Liver (tissue), 9 donors: ENCODE results near the gene AEBP1. TPM values are rescaled to one million over a fixed set of nuclear protein-coding genes. Genes with fewer than 3 reads are reported as not detected.

Experiments used
- DNase-seq: peaks from one replicate; pipeline ENCODE4 v3.0.0-alpha.2; 2017; ENCODE audit warnings: low spot score
- H3K27ac ChIP-seq, 2 donors: one replicate each; pipeline ENCODE4 v1.7.0; 2013; ENCODE audit warnings: inconsistent platforms in 2 of 2, low read length in 2 of 2, control low read depth in 1 of 2, low read depth in 1 of 2, mild to moderate bottlenecking in 1 of 2
- H3K27me3 ChIP-seq, 4 donors: one replicate each; pipeline versions ENCODE4 v1.6.1 to v1.7.0; 2013; ENCODE audit warnings: low read length in 3 of 4, inconsistent platforms in 1 of 4, mild to moderate bottlenecking in 1 of 4, moderate library complexity in 1 of 4; ENCODE audit not compliant: control insufficient read depth in 4 of 4, insufficient read depth in 4 of 4
- H3K36me3 ChIP-seq, 4 donors: one replicate each; pipeline versions ENCODE4 v1.6.1 to v1.7.0; 2013; ENCODE audit warnings: low read length in 3 of 4, mild to moderate bottlenecking in 3 of 4, low read depth in 1 of 4, moderate library complexity in 1 of 4; ENCODE audit not compliant: control insufficient read depth in 4 of 4, insufficient read depth in 3 of 4
- H3K4me1 ChIP-seq, 4 donors: one replicate each; pipeline versions ENCODE4 v1.6.1 to v1.7.0; 2013; ENCODE audit warnings: low read length in 3 of 4, mild to moderate bottlenecking in 3 of 4, moderate library complexity in 1 of 4; ENCODE audit not compliant: control insufficient read depth in 4 of 4, insufficient read depth in 4 of 4
- H3K4me3 ChIP-seq, 3 donors: one replicate each; pipeline versions ENCODE4 v1.6.1 to v1.7.0; 2013; ENCODE audit warnings: low read length in 3 of 3, control low read depth in 1 of 3, low read depth in 1 of 3, mild to moderate bottlenecking in 1 of 3
- H3K9ac ChIP-seq, 2 donors: one replicate each; pipeline ENCODE4 v1.7.0; 2013; ENCODE audit warnings: low read length in 2 of 2, mild to moderate bottlenecking in 2 of 2, moderate library complexity in 2 of 2, control low read depth in 1 of 2, low read depth in 1 of 2
- H3K9me3 ChIP-seq, 4 donors: one replicate each; pipeline versions ENCODE4 v1.6.1 to v1.7.0; 2013; ENCODE audit warnings: low read length in 3 of 4; ENCODE audit not compliant: control insufficient read depth in 4 of 4
- EGR1 ChIP-seq, 2 donors: IDR thresholded peaks; 2 replicates each; pipeline ENCODE4 v1.6.1; 2016 to 2018; ENCODE audit warnings: antibody characterized with exemption in 2 of 2, low read depth in 2 of 2
- FOXA2 ChIP-seq: IDR thresholded peaks from 2 replicates; pipeline ENCODE4 v1.6.1; 2016; ENCODE audit warnings: antibody characterized with exemption
- GABPA ChIP-seq, 2 donors: IDR thresholded peaks in 1 of 2; conservative IDR thresholded peaks in 1 of 2; 2 replicates each; pipeline ENCODE4 v1.6.1; 2016; ENCODE audit warnings: antibody characterized with exemption in 2 of 2, mild to moderate bottlenecking in 1 of 2, moderate library complexity in 1 of 2
- HNF4A ChIP-seq, 2 donors: conservative IDR thresholded peaks; 2 replicates each; pipeline ENCODE4 v1.6.1; 2016; ENCODE audit warnings: antibody characterized with exemption in 2 of 2, mild to moderate bottlenecking in 2 of 2
- HNF4G ChIP-seq: IDR thresholded peaks from 2 replicates; pipeline ENCODE4 v1.6.1; 2016; ENCODE audit warnings: antibody characterized with exemption
- JUND ChIP-seq, 2 donors: IDR thresholded peaks; 2 replicates each; pipeline ENCODE4 v1.6.1; 2016; ENCODE audit warnings: antibody characterized with exemption in 2 of 2
- NR2F2 ChIP-seq: IDR thresholded peaks from 2 replicates; pipeline ENCODE4 v1.6.1; 2016; ENCODE audit warnings: antibody characterized with exemption
- RXRA ChIP-seq, 2 donors: IDR thresholded peaks; 2 replicates each; pipeline ENCODE4 v1.6.1; 2017 to 2018; ENCODE audit warnings: antibody characterized with exemption in 2 of 2, mild to moderate bottlenecking in 1 of 2
- SP1 ChIP-seq: IDR thresholded peaks from 2 replicates; pipeline ENCODE4 v1.6.1; 2018; ENCODE audit warnings: antibody characterized with exemption, mild to moderate bottlenecking
- YY1 ChIP-seq: IDR thresholded peaks from 2 replicates; pipeline ENCODE4 v1.6.1; 2016; ENCODE audit warnings: antibody characterized with exemption, mild to moderate bottlenecking
- WGBS: extraction: QIAGEN DNeasy Blood & Tissue Kit; methylation state at CpG from one replicate; pipeline ENCODE4 v1.1.7; 2013; 5-methylcytosine and 5-hydroxymethylcytosine counted together
- polyA plus RNA-seq, 2 donors: library from polyadenylated mRNA; stranded (reverse) in 1 of 2; unstranded in 1 of 2; fragments of 200-250 nt in 1 of 2; fragments of >200 nt in 1 of 2; fragmentation: Nextera tagmentation in 1 of 2; extraction: Ambion mirVana in 1 of 2; gene quantifications; one replicate each; pipeline versions ENCODE4 v1.2.1 to v1.2.3, GENCODE V29; 2013 to 2015
- total RNA-seq, 2 donors: library from RNA; depleted of rRNA; stranded (reverse); fragments of >200 nt; gene quantifications; one replicate each; pipeline ENCODE4 v1.2.3, GENCODE V29; 2014
- TF ChIP-seq, protein P1 (sequence below): fragments of 150-350 bp; IDR thresholded peaks from 2 replicates; pipeline ENCODE4 v1.5.1; 2017; ENCODE audit warnings: improper control_type of control experiment, low read depth, low read length; ENCODE audit not compliant: missing input control
- TF ChIP-seq, protein P2 (sequence below): IDR thresholded peaks from 2 replicates; pipeline ENCODE4 v1.6.1; 2016; ENCODE audit warnings: antibody characterized with exemption
- TF ChIP-seq, protein P3 (sequence below): IDR thresholded peaks from 2 replicates; pipeline ENCODE4 v1.6.1; 2016; ENCODE audit warnings: antibody characterized with exemption, mild to moderate bottlenecking
- donor health status: healthy.
- donor health status: healthy.
- donor health status: healthy.
- donor health status: healthy.
- donor health status: healthy.

The AEBP1 gene
- total and polyA plus RNA-seq, 4 donors: 3.4 to 13.3 (median 7.7) TPM

DNA sequence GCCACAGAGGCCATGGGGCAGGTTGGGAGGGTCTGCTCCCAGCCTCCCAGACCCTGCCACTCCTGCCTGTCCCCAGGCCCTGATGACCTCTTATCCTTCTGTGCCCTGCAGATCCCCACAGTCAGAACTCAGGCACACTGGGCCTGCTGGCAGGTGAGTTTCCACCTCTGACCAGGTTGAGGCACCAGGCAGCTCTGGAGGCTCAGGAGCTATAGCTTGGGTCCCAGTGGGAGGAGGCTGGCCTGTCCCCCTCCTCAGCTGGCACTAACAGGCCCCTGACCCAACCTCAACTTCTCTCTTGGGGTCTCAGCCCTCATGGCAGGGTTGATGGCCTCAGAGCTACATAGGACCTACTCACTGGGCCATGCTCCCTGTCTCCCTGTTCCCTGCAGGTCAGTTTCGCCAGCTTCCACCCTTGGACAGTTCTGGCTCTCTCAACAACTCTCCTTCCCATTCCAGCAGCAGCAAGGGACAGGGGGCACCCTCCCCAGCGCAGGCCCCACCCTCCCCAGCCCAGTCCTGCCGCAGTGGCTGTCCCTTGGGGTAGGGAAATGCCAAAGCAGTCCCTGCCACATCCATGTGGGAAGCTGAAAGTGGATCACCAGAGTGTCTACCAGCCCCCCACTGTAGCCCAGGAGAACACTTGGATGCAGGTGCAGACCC lies 2.7 kb upstream of the AEBP1 start:
- Histone ChIP-seq H3K36me3 (no peaks in the 10 kb centered on the region), H3K27me3 (no peaks in the 10 kb centered on the region), H3K27ac (peak overlapping the region; percentile 29 to 41), H3K4me3 (no peak overlapping the region), H3K4me1 (peaks cover 0 to 7% (median 0%) of the 10 kb centered on the region in 4 donors), H3K9me3 (no peaks in the 10 kb centered on the region), H3K9ac (no peak overlapping the region)
- TF ChIP-seq, protein P1, sequence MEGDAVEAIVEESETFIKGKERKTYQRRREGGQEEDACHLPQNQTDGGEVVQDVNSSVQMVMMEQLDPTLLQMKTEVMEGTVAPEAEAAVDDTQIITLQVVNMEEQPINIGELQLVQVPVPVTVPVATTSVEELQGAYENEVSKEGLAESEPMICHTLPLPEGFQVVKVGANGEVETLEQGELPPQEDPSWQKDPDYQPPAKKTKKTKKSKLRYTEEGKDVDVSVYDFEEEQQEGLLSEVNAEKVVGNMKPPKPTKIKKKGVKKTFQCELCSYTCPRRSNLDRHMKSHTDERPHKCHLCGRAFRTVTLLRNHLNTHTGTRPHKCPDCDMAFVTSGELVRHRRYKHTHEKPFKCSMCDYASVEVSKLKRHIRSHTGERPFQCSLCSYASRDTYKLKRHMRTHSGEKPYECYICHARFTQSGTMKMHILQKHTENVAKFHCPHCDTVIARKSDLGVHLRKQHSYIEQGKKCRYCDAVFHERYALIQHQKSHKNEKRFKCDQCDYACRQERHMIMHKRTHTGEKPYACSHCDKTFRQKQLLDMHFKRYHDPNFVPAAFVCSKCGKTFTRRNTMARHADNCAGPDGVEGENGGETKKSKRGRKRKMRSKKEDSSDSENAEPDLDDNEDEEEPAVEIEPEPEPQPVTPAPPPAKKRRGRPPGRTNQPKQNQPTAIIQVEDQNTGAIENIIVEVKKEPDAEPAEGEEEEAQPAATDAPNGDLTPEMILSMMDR: no peak
- TF ChIP-seq, protein P2, sequence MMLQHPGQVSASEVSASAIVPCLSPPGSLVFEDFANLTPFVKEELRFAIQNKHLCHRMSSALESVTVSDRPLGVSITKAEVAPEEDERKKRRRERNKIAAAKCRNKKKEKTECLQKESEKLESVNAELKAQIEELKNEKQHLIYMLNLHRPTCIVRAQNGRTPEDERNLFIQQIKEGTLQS: no peak
- TF ChIP-seq EGR1 (IDR thresholded peaks at IDR 0.05; ENCODE audit: low read depth in 2 of 2) (no peak), HNF4A (conservative IDR thresholded peaks at IDR 0.05) (no peak), RXRA (IDR thresholded peaks at IDR 0.05) (no peak), HNF4G (no peak), NR2F2 (no peak), YY1 (no peak)
- TF ChIP-seq, protein P3, sequence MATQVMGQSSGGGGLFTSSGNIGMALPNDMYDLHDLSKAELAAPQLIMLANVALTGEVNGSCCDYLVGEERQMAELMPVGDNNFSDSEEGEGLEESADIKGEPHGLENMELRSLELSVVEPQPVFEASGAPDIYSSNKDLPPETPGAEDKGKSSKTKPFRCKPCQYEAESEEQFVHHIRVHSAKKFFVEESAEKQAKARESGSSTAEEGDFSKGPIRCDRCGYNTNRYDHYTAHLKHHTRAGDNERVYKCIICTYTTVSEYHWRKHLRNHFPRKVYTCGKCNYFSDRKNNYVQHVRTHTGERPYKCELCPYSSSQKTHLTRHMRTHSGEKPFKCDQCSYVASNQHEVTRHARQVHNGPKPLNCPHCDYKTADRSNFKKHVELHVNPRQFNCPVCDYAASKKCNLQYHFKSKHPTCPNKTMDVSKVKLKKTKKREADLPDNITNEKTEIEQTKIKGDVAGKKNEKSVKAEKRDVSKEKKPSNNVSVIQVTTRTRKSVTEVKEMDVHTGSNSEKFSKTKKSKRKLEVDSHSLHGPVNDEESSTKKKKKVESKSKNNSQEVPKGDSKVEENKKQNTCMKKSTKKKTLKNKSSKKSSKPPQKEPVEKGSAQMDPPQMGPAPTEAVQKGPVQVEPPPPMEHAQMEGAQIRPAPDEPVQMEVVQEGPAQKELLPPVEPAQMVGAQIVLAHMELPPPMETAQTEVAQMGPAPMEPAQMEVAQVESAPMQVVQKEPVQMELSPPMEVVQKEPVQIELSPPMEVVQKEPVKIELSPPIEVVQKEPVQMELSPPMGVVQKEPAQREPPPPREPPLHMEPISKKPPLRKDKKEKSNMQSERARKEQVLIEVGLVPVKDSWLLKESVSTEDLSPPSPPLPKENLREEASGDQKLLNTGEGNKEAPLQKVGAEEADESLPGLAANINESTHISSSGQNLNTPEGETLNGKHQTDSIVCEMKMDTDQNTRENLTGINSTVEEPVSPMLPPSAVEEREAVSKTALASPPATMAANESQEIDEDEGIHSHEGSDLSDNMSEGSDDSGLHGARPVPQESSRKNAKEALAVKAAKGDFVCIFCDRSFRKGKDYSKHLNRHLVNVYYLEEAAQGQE: no peak
- no peak for DNase-seq
- 93% methylated on average over 3 of the region's 3 CpGs for WGBS

DNA sequence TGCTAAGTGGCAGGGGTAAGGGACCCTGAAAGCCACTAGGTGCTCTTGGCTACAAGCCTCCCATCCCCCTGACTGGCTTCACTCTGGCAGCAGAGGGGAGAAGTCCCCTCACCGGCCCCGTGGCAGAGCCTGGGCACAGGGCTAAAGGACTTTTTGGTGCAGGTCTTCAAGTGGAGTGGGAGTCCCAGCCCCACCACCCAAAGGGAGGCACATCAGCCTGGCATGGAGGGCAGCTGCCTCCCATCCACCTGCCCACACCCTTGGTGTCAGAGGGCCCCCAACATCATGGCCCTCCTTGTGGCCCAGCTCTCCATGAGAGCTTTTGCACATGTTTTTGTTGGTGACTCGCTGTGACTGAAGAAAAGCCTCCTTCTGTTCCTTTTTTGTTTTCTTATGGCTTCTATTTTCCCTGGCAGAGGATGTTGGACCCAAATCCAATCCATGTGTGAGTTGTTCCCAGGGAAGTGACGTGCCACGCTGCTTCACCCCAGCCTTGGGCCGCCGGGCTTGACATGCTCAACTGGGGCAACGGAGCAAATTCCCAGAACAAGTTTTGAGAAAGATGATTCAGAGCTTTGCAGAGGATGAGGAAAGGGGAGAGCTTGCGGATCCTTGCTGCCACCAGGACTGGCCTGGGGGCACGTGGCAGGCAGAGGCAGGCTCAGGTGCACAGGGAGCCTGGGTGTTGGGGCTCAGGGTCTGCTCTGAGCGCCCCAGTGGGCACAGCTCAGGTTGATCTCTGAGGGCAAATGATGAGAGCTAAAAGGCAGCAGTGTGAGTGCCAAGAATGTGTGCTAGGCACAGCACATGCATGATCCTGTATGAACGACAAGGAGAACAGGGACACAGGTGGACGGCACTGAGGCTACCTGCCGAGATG lies 1.9 kb upstream of the AEBP1 start:
- H3K4me1 ChIP-seq: peaks cover 0 to 7% (median 0%) of the 10 kb centered on the region in 4 donors
- 93% methylated on average over 14 of the region's 14 CpGs for WGBS

More for the DNA sequence above, 1.9 kb upstream of the AEBP1 start:
- TF ChIP-seq SP1 (no peak), RXRA (IDR thresholded peaks at IDR 0.05) (no peak), FOXA2 (no peak), GABPA (IDR thresholded peaks at IDR 0.05 in 1 of 2, conservative IDR thresholded peaks at IDR 0.05 in 1 of 2) (no peak), EGR1 (IDR thresholded peaks at IDR 0.05; ENCODE audit: low read depth in 2 of 2) (no peak), YY1 (no peak), JUND (IDR thresholded peaks at IDR 0.05) (no peak)
- TF ChIP-seq, protein P2: no peak
- no peaks in the 10 kb centered on the region for H3K27me3 ChIP-seq
- no peak overlapping the region for H3K4me3 ChIP-seq
- H3K9ac ChIP-seq: no peak overlapping the region
- DNase-seq: no peak
- H3K36me3 ChIP-seq: no peaks in the 10 kb centered on the region
- no peaks in the 10 kb centered on the region for H3K9me3 ChIP-seq
- H3K27ac ChIP-seq: peak overlapping the region in 1 of 2 donors; percentile 0
